HG03159 (cell line): ENCODE measurements around the gene NELFB.

Source experiments
- ATAC-seq: cut with Tn5 transposase; IDR thresholded peaks from one replicate; pipeline ENCODE4 v1.9.1; 2021; ENCODE audit warnings: mild to moderate bottlenecking, moderate library complexity; ENCODE audit not compliant: unreplicated experiment

Gene NELFB

GRCh38 chr9:137302449-137303150 is 47.5 kb downstream of the NELFB start:
- ATAC-seq, result peak; percentile 46

GRCh38 chr9:137303151-137303892 is 48.2 kb downstream of the NELFB start:
- no peak for ATAC-seq

GRCh38 chr9:137303893-137304382 is 48.8 kb downstream of the NELFB start:
- ATAC-seq, result no peak

GRCh38 chr9:137304383-137305059 is 49.4 kb downstream of the NELFB start:
- ATAC-seq, result no peak

GRCh38 chr9:137305060-137305797 is 50.1 kb downstream of the NELFB start:
- no peak for ATAC-seq

- ATAC-seq, result no peak
These were observed 50.6 kb downstream of the NELFB start for GRCh38 chr9:137305798-137306065.

GRCh38 chr9:137306066-137306849 is 51.1 kb downstream of the NELFB start:
- ATAC-seq, result no peak

GRCh38 chr9:137306850-137307254 is 51.7 kb downstream of the NELFB start:
- ATAC-seq, result no peak

- no peak for ATAC-seq
These were observed 52.3 kb downstream of the NELFB start for GRCh38 chr9:137307255-137308056.

GRCh38 chr9:137308057-137308619 is 53.0 kb downstream of the NELFB start:
- ATAC-seq, result no peak

- no peak for ATAC-seq
These were observed 54.5 kb downstream of the NELFB start for GRCh38 chr9:137309368-137310188.

GRCh38 chr9:137310189-137311052 is 55.3 kb downstream of the NELFB start:
- ATAC-seq, result no peak

GRCh38 chr9:137311171-137311985 is 56.3 kb downstream of the NELFB start:
- ATAC-seq, result no peak

GRCh38 chr9:137311986-137312851 is 57.1 kb downstream of the NELFB start:
- ATAC-seq, result no peak

- ATAC-seq, result no peak
These were observed 57.8 kb downstream of the NELFB start for GRCh38 chr9:137312852-137313325.
